H9 (cell line): ENCODE results near the gene GPC6. TPM values are rescaled to one million over a fixed set of nuclear protein-coding genes. Genes with fewer than 3 reads are reported as not detected.

Source experiments
- DNase-seq: peaks from one replicate; pipeline ENCODE4 v3.0.0-alpha.2; 2017
- H2AFZ ChIP-seq: one replicate; pipeline ENCODE4 v1.6.1; 2013; ENCODE audit warnings: mild to moderate bottlenecking, low read length, control low read depth, moderate library complexity
- H2AK5ac ChIP-seq: 2 replicates; pipeline ENCODE4 v1.6.1; 2013; ENCODE audit warnings: low read length, control low read depth, mixed read lengths; ENCODE audit not compliant: insufficient read length
- H2BK120ac ChIP-seq: one replicate; pipeline ENCODE4 v1.6.1; 2013; ENCODE audit warnings: low read depth, mild to moderate bottlenecking, low read length, control low read depth, inconsistent platforms; ENCODE audit not compliant: poor library complexity, severe bottlenecking
- H2BK12ac ChIP-seq: 2 replicates; pipeline ENCODE4 v1.6.1; 2013; ENCODE audit warnings: low read length, control low read depth, mixed read lengths, low read depth; ENCODE audit not compliant: insufficient read length
- H2BK15ac ChIP-seq: 2 replicates; pipeline ENCODE4 v1.6.1; 2013; ENCODE audit warnings: low read depth, low read length, control low read depth
- H2BK20ac ChIP-seq: one replicate; pipeline ENCODE4 v1.6.1; 2013; ENCODE audit warnings: low read depth, mild to moderate bottlenecking, low read length, control low read depth, inconsistent platforms; ENCODE audit not compliant: poor library complexity, severe bottlenecking
- H2BK5ac ChIP-seq: 2 replicates; pipeline ENCODE4 v1.6.1; 2013; ENCODE audit warnings: low read length, control low read depth, mixed read lengths; ENCODE audit not compliant: insufficient read length
- H3K14ac ChIP-seq: 2 replicates; pipeline ENCODE4 v1.6.1; 2013; ENCODE audit warnings: low read length, control low read depth; ENCODE audit not compliant: insufficient read depth
- H3K18ac ChIP-seq: 2 replicates; pipeline ENCODE4 v1.6.1; 2013; ENCODE audit warnings: low read depth, mild to moderate bottlenecking, mixed read lengths, low read length, control low read depth; ENCODE audit not compliant: insufficient read length
- H3K23ac ChIP-seq: 2 replicates; pipeline ENCODE4 v1.6.1; 2013; ENCODE audit warnings: low read length, control low read depth, mixed read lengths, low read depth; ENCODE audit not compliant: insufficient read length
- H3K23me2 ChIP-seq: 2 replicates; pipeline ENCODE4 v1.6.1; 2013; ENCODE audit warnings: low read depth, mild to moderate bottlenecking, mixed read lengths, low read length, control low read depth; ENCODE audit not compliant: insufficient read length, poor library complexity, severe bottlenecking
- H3K27ac ChIP-seq: 2 replicates; pipeline ENCODE4 v1.5.1; 2013; ENCODE audit warnings: low read length, control low read depth, mixed read lengths, low read depth; ENCODE audit not compliant: insufficient read length
- H3K27me3 ChIP-seq: 2 replicates; pipeline ENCODE4 v1.6.1; 2013; ENCODE audit warnings: low read length, control low read depth, inconsistent platforms; ENCODE audit not compliant: insufficient read depth
- H3K4ac ChIP-seq: 2 replicates; pipeline ENCODE4 v1.6.1; 2013; ENCODE audit warnings: low read depth, mild to moderate bottlenecking, control low read depth, inconsistent platforms, low read length, moderate library complexity
- H3K4me1 ChIP-seq: 2 replicates; pipeline ENCODE4 v1.6.1; 2013; ENCODE audit warnings: low read length, control low read depth, inconsistent platforms; ENCODE audit not compliant: insufficient read depth
- H3K4me2 ChIP-seq: 2 replicates; pipeline ENCODE4 v1.6.1; 2013; ENCODE audit warnings: low read length, control low read depth, mixed read lengths; ENCODE audit not compliant: insufficient read length, insufficient read depth
- H3K56ac ChIP-seq: 2 replicates; pipeline ENCODE4 v1.6.1; 2013; ENCODE audit warnings: low read depth, mild to moderate bottlenecking, mixed read lengths, low read length, control low read depth; ENCODE audit not compliant: insufficient read length
- H3K79me1 ChIP-seq: 2 replicates; pipeline ENCODE4 v1.6.1; 2013; ENCODE audit warnings: low read depth, mild to moderate bottlenecking, moderate library complexity, low read length, control low read depth, inconsistent platforms; ENCODE audit not compliant: insufficient read depth, poor library complexity, severe bottlenecking
- H3K79me2 ChIP-seq: 2 replicates; pipeline ENCODE4 v1.6.1; 2013; ENCODE audit warnings: low read length, control low read depth, inconsistent platforms; ENCODE audit not compliant: insufficient read depth
- H3K9ac ChIP-seq: 2 replicates; pipeline ENCODE4 v1.6.1; 2013; ENCODE audit warnings: low read length, control low read depth, mixed read lengths; ENCODE audit not compliant: insufficient read length; ENCODE audit errors: extremely low read depth
- H3K9me3 ChIP-seq: one replicate; pipeline ENCODE4 v1.6.1; 2013; ENCODE audit warnings: low read depth, low read length, inconsistent platforms; ENCODE audit not compliant: control insufficient read depth
- H3T11ph ChIP-seq: one replicate; pipeline ENCODE4 v1.6.1; 2013; ENCODE audit warnings: mild to moderate bottlenecking, low read length, control low read depth, inconsistent platforms
- H4K20me1 ChIP-seq: one replicate; pipeline ENCODE4 v1.6.1; 2013; ENCODE audit not compliant: control insufficient read depth, insufficient read length, insufficient read depth
- H4K5ac ChIP-seq: 2 replicates; pipeline ENCODE4 v1.6.1; 2013; ENCODE audit warnings: low read depth, mild to moderate bottlenecking, mixed read lengths, low read length, control low read depth; ENCODE audit not compliant: insufficient read length
- H4K8ac ChIP-seq: replicated peaks from 2 replicates; pipeline ENCODE4 v1.6.1; 2013; ENCODE audit warnings: low read length, control low read depth, mixed read lengths, low read depth; ENCODE audit not compliant: insufficient read length
- H4K91ac ChIP-seq: 2 replicates; pipeline ENCODE4 v1.6.1; 2013; ENCODE audit warnings: low read depth, mild to moderate bottlenecking, moderate library complexity, mixed read lengths, low read length, control low read depth; ENCODE audit not compliant: insufficient read length
- H3K27ac Mint-ChIP-seq, 3 experiments: 2 replicates in 2 of 3; 3 replicates in 1 of 3; pipeline ENCODE4 v1.8.0; 2020 to 2021; ENCODE audit warnings: mixed read lengths in 3 of 3, mild to moderate bottlenecking in 1 of 3, moderate library complexity in 1 of 3
- H3K27me3 Mint-ChIP-seq: 2 replicates; pipeline ENCODE4 v1.8.0; 2021; ENCODE audit warnings: low read depth, mild to moderate bottlenecking, moderate library complexity, mixed read lengths
- H3K36me3 Mint-ChIP-seq, 3 experiments: 2 replicates in 2 of 3; 3 replicates in 1 of 3; pipeline ENCODE4 v1.8.0; 2020 to 2021; ENCODE audit warnings: low read depth in 3 of 3, mixed read lengths in 3 of 3; ENCODE audit not compliant: insufficient read depth in 1 of 3
- H3K4me1 Mint-ChIP-seq, 2 experiments: 2 replicates each; pipeline ENCODE4 v1.8.0; 2020; ENCODE audit warnings: mixed read lengths in 2 of 2
- H3K4me3 Mint-ChIP-seq, 2 experiments: 2 replicates in 1 of 2; 3 replicates in 1 of 2; pipeline ENCODE4 v1.8.0; 2020 to 2021; ENCODE audit warnings: mild to moderate bottlenecking in 2 of 2, mixed read lengths in 2 of 2, moderate library complexity in 1 of 2
- H3K9me3 Mint-ChIP-seq, 2 experiments: 2 replicates in 1 of 2; 3 replicates in 1 of 2; pipeline ENCODE4 v1.8.0; 2020; ENCODE audit warnings: mild to moderate bottlenecking in 2 of 2, mixed read lengths in 2 of 2, moderate library complexity in 1 of 2
- WGBS: extraction: QIAGEN DNeasy Blood & Tissue Kit; methylation state at CpG from one replicate; pipeline ENCODE4 v1.1.7; 2013; ENCODE audit warnings: missing lambda C conversion rate, low lambda C conversion rate, mixed read lengths; ENCODE audit not compliant: insufficient read length; ENCODE audit errors: extremely low coverage; 5-methylcytosine and 5-hydroxymethylcytosine counted together
- total RNA-seq: library from RNA; stranded (reverse); gene quantifications from 2 replicates; pipeline ENCODE4 v1.2.1, GENCODE V29; 2021
- TF ChIP-seq, protein P1 (sequence below): fragments of 200-600 bp; sonication (generic); conservative IDR thresholded peaks from 3 replicates; pipeline ENCODE4 v1.8.0; 2021; ENCODE audit warnings: antibody characterized with exemption, mild to moderate bottlenecking

Gene GPC6
- total RNA-seq, 1 experiment from 2014 or later, result 15.6 TPM

DNA sequence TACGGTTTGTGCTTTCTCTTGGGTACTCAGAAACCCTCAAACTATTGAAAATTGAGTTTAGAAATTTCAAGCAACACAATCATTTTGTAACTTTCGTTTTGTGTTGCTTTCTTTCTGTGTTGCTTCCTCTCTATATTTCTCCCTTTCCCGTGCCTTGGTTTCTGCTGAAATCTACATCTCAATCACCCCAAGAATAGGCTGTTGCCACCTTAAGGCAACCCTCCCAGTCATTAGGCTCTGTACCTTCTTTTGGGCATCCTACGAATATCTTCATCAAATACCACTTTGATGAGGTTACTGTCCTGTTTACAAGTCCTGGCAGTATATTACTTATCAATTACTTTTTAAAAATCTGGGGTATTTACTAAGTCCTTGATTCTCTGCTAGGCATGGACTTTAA lies 621.6 kb downstream of the GPC6 start:
- no peak overlapping the region for H2BK120ac ChIP-seq
- TF ChIP-seq, protein P1, sequence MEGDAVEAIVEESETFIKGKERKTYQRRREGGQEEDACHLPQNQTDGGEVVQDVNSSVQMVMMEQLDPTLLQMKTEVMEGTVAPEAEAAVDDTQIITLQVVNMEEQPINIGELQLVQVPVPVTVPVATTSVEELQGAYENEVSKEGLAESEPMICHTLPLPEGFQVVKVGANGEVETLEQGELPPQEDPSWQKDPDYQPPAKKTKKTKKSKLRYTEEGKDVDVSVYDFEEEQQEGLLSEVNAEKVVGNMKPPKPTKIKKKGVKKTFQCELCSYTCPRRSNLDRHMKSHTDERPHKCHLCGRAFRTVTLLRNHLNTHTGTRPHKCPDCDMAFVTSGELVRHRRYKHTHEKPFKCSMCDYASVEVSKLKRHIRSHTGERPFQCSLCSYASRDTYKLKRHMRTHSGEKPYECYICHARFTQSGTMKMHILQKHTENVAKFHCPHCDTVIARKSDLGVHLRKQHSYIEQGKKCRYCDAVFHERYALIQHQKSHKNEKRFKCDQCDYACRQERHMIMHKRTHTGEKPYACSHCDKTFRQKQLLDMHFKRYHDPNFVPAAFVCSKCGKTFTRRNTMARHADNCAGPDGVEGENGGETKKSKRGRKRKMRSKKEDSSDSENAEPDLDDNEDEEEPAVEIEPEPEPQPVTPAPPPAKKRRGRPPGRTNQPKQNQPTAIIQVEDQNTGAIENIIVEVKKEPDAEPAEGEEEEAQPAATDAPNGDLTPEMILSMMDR, result no peak
- H2BK15ac ChIP-seq, result no peak overlapping the region
- no peaks in the 10 kb centered on the region for H3K9me3 ChIP-seq
- no peak overlapping the region for H3K56ac ChIP-seq
- no peak overlapping the region for H3K4ac ChIP-seq
- H2BK5ac ChIP-seq, result no peak overlapping the region
- H3K14ac ChIP-seq, result no peak overlapping the region
- no peak overlapping the region for H2AK5ac ChIP-seq
- no peak overlapping the region for H4K5ac ChIP-seq
- H3T11ph ChIP-seq, result no peak overlapping the region
- no CpG with 5 or more reads among the region's 4 CpGs for WGBS
- no peaks in the 10 kb centered on the region for H3K23me2 ChIP-seq
- no peak overlapping the region for H2BK20ac ChIP-seq
- Mint-ChIP-seq H3K4me3 (no peak overlapping the region), H3K36me3 (no peaks in the 10 kb centered on the region), H3K27me3 (no peaks in the 10 kb centered on the region), H3K4me1 (peaks cover 9 to 10% of the 10 kb centered on the region in 2 experiments), H3K27ac (no peak overlapping the region), H3K9me3 (no peaks in the 10 kb centered on the region)
- no peak overlapping the region for H4K8ac ChIP-seq
- no peak overlapping the region for H3K18ac ChIP-seq
- no peaks in the 10 kb centered on the region; the same call in 1 of the 2 replicates for H3K4me1 ChIP-seq
- no peak overlapping the region for H2AFZ ChIP-seq
- no peak overlapping the region for H3K27ac ChIP-seq
- no peak overlapping the region for H2BK12ac ChIP-seq
- no peak overlapping the region for H3K4me2 ChIP-seq
- H3K27me3 ChIP-seq, result no peaks in the 10 kb centered on the region
- H3K79me2 ChIP-seq, result no peaks in the 10 kb centered on the region
- no peak overlapping the region for H3K9ac ChIP-seq
- H4K20me1 ChIP-seq, result no peaks in the 10 kb centered on the region
- no peak for DNase-seq
- no peak overlapping the region for H4K91ac ChIP-seq
- H3K79me1 ChIP-seq, result no peaks in the 10 kb centered on the region
- H3K23ac ChIP-seq, result no peak overlapping the region
